Mucosa of rectum (tissue), 2 donors: ENCODE measurements around the gene C10orf53.
"Not testable (repeated sequence)": the region's sequence is repeated elsewhere in the genome, so short reads cannot be mapped to it uniquely, and the experiment has no call there.

ENCODE experiments used
- H3K27ac ChIP-seq, 2 donors: one replicate each; pipeline ENCODE4 v1.7.0; 2013; ENCODE audit warnings: inconsistent platforms in 2 of 2, low read depth in 2 of 2, low read length in 2 of 2
- H3K27me3 ChIP-seq, 2 donors: one replicate each; pipeline ENCODE4 v1.7.0; 2013; ENCODE audit warnings: low read length in 2 of 2; ENCODE audit not compliant: control insufficient read depth in 2 of 2, insufficient read depth in 2 of 2
- H3K36me3 ChIP-seq, 2 donors: one replicate each; pipeline ENCODE4 v1.7.0; 2013; ENCODE audit warnings: low read length in 2 of 2; ENCODE audit not compliant: control insufficient read depth in 2 of 2, insufficient read depth in 2 of 2
- H3K4me1 ChIP-seq, 2 donors: one replicate each; pipeline ENCODE4 v1.7.0; 2013; ENCODE audit warnings: low read length in 2 of 2, mild to moderate bottlenecking in 1 of 2; ENCODE audit not compliant: control insufficient read depth in 2 of 2, insufficient read depth in 2 of 2
- H3K4me3 ChIP-seq, 2 donors: one replicate each; pipeline ENCODE4 v1.7.0; 2013; ENCODE audit warnings: low read length in 2 of 2
- H3K9ac ChIP-seq, 2 donors: one replicate each; pipeline ENCODE4 v1.7.0; 2013; ENCODE audit warnings: low read length in 2 of 2, low read depth in 1 of 2, mild to moderate bottlenecking in 1 of 2
- H3K9me3 ChIP-seq, 2 donors: one replicate each; pipeline ENCODE4 v1.7.0; 2013; ENCODE audit warnings: low read length in 2 of 2; ENCODE audit not compliant: control insufficient read depth in 2 of 2
- donor health status: healthy.
- donor health status: Normal muscosa, but diverticular disease.

C10orf53 gene

GRCh38 chr10:49664006-49664841 lies 15.2 kb upstream of the C10orf53 start:
- no peak overlapping the region for H3K4me3 ChIP-seq
- no peak overlapping the region for H3K27ac ChIP-seq
- no peaks in the 10 kb centered on the region for H3K36me3 ChIP-seq
- no peak overlapping the region for H3K9ac ChIP-seq
- no peaks in the 10 kb centered on the region for H3K4me1 ChIP-seq
- H3K9me3 ChIP-seq: no peaks in the 10 kb centered on the region
- H3K27me3 ChIP-seq: peaks cover 0 to 2% of the 10 kb centered on the region in 2 donors

DNA sequence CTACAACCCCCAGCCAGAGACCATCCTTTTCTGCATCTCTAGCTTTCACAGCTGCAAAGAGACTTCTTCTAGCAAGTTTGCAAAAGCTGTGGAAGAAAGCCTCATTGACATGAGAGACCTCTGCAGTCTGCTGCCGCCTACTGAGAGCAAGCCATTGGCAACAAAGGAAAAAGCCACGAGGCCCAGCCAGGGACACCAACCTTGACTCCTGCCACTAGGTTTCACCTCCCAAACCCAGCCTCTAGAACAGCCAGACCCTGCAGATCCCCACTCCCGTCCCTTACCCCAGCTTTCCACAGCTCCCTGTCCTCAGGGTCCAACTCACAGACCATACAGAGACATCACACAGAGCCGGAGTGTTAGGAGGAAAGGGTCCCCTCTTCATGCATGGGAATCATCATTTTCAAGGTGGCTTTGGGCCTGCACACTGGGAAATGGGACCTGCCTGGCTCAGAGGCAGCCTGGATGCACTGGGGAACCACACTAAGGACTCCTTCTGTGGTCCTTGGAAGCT lies 14.6 kb upstream of the C10orf53 start:
- Histone ChIP-seq H3K9ac (no peak overlapping the region), H3K27me3 (peaks cover 0 to 2% of the 10 kb centered on the region in 2 donors), H3K36me3 (no peaks in the 10 kb centered on the region), H3K9me3 (no peaks in the 10 kb centered on the region), H3K4me3 (no peak overlapping the region), H3K27ac (no peak overlapping the region), H3K4me1 (no peaks in the 10 kb centered on the region)

DNA sequence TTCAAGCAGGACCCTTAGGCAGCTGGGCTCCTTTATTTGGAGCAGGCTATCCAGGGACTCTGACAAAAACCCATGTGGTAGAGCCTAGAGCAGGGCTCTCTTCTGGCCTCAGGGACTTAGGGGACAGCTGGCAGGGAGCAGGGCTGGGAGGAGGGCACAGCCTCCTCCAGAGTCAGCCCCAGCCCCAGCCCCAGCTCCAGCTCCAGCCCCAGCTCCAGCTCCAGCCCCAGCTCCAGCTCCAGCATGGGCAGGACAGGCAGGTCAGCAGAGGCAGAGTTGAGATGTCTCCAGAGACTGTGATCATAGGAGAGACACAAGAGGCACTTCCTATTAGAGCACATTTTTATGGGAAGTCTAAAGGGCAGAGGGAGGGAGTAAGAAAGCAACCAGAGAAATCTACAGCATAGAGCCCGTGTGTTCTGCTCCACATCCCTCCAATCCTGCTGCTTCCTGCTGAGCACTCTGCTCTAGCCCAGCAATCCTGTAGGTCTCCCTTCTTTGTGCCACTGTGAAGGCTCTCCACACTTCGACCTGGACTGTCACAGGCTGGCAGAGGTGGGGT lies 13.3 kb upstream of the C10orf53 start:
- no peak overlapping the region for H3K9ac ChIP-seq
- peaks cover 0 to 2% of the 10 kb centered on the region in 2 donors for H3K27me3 ChIP-seq
- H3K4me1 ChIP-seq: no peaks in the 10 kb centered on the region
- no peak overlapping the region for H3K27ac ChIP-seq
- no peaks in the 10 kb centered on the region for H3K36me3 ChIP-seq
- no peak overlapping the region for H3K4me3 ChIP-seq
- no peaks in the 10 kb centered on the region for H3K9me3 ChIP-seq

DNA sequence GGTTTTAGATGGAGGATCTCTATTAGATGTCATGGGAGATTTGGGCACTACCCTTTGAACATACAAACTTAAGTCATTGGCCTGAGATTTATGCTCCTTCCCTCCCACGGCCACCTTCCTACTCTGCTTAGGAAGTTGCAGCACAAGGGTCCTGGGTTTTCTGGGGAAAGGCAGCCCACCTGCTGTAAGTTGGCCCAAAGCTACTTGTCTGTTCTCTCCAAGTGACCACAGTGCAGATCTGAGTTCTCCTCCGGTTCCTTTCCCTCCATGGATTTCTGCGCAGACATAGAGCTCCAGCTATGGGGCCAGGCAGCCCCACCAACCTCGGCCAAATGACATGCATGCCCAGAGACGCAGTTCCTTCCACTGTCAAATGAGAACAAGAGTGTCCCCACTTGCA lies 12.8 kb upstream of the C10orf53 start:
- Histone ChIP-seq H3K4me1 (no peaks in the 10 kb centered on the region), H3K27ac (no peak overlapping the region), H3K9me3 (no peaks in the 10 kb centered on the region), H3K9ac (no peak overlapping the region), H3K27me3 (peaks cover 0 to 2% of the 10 kb centered on the region in 2 donors), H3K4me3 (no peak overlapping the region), H3K36me3 (no peaks in the 10 kb centered on the region)

GRCh38 chr10:49667991-49668390 lies 11.5 kb upstream of the C10orf53 start:
- no peaks in the 10 kb centered on the region for H3K36me3 ChIP-seq
- no peak overlapping the region for H3K4me3 ChIP-seq

DNA sequence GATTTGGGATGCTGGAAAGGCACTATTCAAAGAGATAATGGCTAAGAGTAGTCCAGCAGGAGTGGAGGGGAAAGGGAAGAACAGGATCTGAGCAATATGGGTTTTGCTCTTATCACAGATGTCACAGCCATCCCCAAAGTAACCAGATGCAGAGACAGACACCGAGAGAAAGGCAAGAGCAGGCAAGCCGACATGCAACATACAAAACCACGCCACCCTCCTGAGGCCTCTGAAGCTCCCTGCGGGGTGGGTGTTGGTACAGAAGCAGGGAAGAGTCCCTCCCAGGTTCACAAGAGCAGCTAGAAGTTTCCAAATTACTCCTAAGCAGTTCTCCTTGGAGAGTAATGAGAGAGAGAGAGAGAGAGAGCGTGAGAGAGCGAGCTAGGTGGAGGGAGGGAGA lies 10.8 kb upstream of the C10orf53 start:
- no peaks in the 10 kb centered on the region for H3K36me3 ChIP-seq
- no peaks in the 10 kb centered on the region for H3K9me3 ChIP-seq
- no peaks in the 10 kb centered on the region for H3K4me1 ChIP-seq
- H3K4me3 ChIP-seq: no peak overlapping the region
- no peak overlapping the region for H3K27ac ChIP-seq
- peaks cover 0 to 4% of the 10 kb centered on the region in 2 donors for H3K27me3 ChIP-seq
- H3K9ac ChIP-seq: no peak overlapping the region

More at GRCh38 chr10:49667991-49668390, 11.5 kb upstream of the C10orf53 start:
- Histone ChIP-seq H3K9ac (no peak overlapping the region), H3K9me3 (no peaks in the 10 kb centered on the region), H3K4me1 (no peaks in the 10 kb centered on the region), H3K27ac (no peak overlapping the region), H3K27me3 (peaks cover 0 to 2% of the 10 kb centered on the region in 2 donors)

GRCh38 chr10:49678827-49679479 lies 498 bp upstream of the C10orf53 start:
- Histone ChIP-seq H3K9me3 (no peaks in the 10 kb centered on the region), H3K4me3 (peak overlapping the region in 1 of 2 donors; percentile 13), H3K27me3 (no peaks in the 10 kb centered on the region), H3K36me3 (no peaks in the 10 kb centered on the region), H3K27ac (no peak overlapping the region), H3K4me1 (no peaks in the 10 kb centered on the region), H3K9ac (no peak overlapping the region)

- H3K27me3 ChIP-seq, H3K27ac ChIP-seq, H3K9me3 ChIP-seq, H3K9ac ChIP-seq, H3K4me1 ChIP-seq, H3K36me3 ChIP-seq, H3K4me3 ChIP-seq: not testable (repeated sequence)
Measured at GRCh38 chr10:49682449-49682848, 3.0 kb downstream of the C10orf53 start.

DNA sequence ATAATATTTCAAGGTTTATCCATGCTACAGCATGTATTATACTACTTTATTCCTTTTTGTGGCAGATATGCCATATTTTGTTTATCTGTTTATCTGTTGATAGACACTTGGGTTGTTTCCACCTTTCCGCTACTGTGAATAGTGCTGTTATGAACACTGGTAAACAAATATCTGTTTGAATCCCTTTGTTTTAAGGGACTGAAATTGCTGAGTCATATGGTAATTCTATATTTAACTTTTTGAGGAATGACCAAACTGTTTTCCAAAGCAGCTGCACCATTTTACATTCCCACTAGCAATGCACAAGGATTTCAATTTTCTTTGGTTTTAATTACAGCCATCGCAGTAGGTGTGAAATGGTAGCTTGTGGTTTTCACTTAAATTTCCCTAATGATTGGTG lies 3.4 kb downstream of the C10orf53 start:
- Histone ChIP-seq H3K27me3 (peaks cover 0 to 4% of the 10 kb centered on the region in 2 donors), H3K9ac (no peak overlapping the region), H3K4me3 (no peak overlapping the region), H3K4me1 (no peaks in the 10 kb centered on the region), H3K36me3 (no peaks in the 10 kb centered on the region), H3K27ac (no peak overlapping the region), H3K9me3 (no peaks in the 10 kb centered on the region)

DNA sequence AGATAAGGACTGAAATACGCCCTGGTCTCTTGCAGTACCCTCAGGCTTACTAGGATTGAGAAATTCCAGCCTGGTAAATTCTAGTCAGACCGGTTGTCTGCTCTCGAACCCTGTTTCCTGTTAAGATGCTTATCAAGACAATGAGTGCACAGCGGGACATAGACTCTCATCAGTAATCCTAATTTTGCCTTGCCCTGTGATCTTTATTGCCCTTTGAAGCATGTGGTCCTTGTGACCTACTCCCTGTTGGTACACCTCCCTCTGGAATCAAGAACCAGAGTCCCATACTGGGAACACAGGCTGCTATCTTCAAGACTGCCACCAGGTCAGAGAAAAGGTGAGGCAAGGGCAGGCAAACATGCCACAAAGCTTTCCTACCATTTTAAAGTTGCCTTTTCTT lies 7.2 kb downstream of the C10orf53 start:
- no peaks in the 10 kb centered on the region for H3K9me3 ChIP-seq
- no peak overlapping the region for H3K4me3 ChIP-seq
- no peak overlapping the region for H3K27ac ChIP-seq
- no peak overlapping the region for H3K9ac ChIP-seq
- H3K27me3 ChIP-seq: peaks cover 3 to 14% of the 10 kb centered on the region in 2 donors
- no peaks in the 10 kb centered on the region for H3K36me3 ChIP-seq
- no peaks in the 10 kb centered on the region for H3K4me1 ChIP-seq
